Measurements from ENCODE around the gene CR1L.
"Not testable (repeated sequence)": the region's sequence is repeated elsewhere in the genome, so short reads cannot be mapped to it uniquely, and the experiment has no call there.

The CR1L gene

DNA sequence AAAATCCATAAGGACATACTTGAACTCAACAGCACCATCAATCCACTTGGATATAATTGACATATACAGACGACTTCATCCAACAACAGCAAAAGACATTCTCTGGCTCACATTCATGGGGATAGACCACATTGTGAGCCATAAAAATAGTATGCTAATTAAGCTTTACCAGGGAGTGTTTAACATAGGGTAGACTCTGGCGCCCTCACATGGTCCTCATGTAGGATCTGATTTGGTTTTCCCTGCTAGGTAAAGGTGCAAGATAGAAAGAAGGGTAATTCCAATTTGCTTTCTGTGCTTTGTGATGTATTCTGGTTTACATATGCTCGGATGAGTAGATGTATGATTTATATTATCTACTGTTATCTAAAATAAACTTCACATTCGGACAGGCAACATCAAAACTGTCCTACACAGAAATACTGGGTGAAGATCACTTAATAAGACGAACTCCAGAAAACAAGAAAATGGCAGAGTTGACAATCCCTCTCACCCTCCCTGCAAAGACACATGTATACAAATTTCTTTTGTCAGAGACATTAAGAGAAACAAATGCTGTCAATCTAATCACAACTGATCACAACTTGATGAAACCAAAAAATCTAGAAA is 27.7 kb downstream of the CR1L start:
- TF ChIP-seq, protein P1, sequence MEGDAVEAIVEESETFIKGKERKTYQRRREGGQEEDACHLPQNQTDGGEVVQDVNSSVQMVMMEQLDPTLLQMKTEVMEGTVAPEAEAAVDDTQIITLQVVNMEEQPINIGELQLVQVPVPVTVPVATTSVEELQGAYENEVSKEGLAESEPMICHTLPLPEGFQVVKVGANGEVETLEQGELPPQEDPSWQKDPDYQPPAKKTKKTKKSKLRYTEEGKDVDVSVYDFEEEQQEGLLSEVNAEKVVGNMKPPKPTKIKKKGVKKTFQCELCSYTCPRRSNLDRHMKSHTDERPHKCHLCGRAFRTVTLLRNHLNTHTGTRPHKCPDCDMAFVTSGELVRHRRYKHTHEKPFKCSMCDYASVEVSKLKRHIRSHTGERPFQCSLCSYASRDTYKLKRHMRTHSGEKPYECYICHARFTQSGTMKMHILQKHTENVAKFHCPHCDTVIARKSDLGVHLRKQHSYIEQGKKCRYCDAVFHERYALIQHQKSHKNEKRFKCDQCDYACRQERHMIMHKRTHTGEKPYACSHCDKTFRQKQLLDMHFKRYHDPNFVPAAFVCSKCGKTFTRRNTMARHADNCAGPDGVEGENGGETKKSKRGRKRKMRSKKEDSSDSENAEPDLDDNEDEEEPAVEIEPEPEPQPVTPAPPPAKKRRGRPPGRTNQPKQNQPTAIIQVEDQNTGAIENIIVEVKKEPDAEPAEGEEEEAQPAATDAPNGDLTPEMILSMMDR (conservative IDR thresholded peaks at IDR 0.05; ENCODE audit: control insufficient read depth, insufficient read depth, low read depth, low read length), result peak; percentile 63
- DNase-seq (ENCODE audit: low read depth), result peak; percentile 55
- no peak overlapping the region for H3K4me3 ChIP-seq (ENCODE audit: control insufficient read depth, low read depth, low read length)

- TF ChIP-seq, protein P1 (conservative IDR thresholded peaks at IDR 0.05; ENCODE audit: control insufficient read depth, insufficient read depth, low read depth, low read length), result no peak
- no peak overlapping the region for H3K4me3 ChIP-seq (ENCODE audit: control insufficient read depth, low read depth, low read length)
- no peak for DNase-seq (ENCODE audit: low read depth)
Observed at GRCh38 chr1:207673399-207673798, 28.5 kb downstream of the CR1L start.

DNA sequence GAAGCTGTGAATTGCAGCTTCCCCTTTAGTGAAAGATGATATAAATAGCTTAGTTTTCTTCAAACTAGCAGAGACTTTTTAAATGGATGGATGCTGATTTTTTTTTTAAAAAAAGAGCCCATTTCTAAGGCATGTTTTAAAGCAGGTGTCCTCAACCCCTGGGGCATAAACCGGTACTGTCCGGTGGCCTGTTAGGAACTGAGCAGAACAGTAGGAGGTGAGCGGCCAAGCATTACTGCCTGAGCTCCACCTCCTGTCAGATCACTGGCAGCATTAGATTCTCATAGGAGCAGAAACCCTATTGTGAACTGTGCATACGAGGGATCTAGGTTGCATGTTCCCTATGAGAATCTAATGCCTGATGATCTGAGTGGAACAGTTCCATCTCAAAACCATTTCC is 31.2 kb downstream of the CR1L start:
- DNase-seq (ENCODE audit: low read depth), result no peak
- no peak overlapping the region for H3K4me3 ChIP-seq (ENCODE audit: control insufficient read depth, low read depth, low read length)
- TF ChIP-seq, protein P1 (conservative IDR thresholded peaks at IDR 0.05; ENCODE audit: control insufficient read depth, insufficient read depth, low read depth, low read length), result no peak

- not testable (repeated sequence) for H3K4me3 ChIP-seq (ENCODE audit: control insufficient read depth, low read depth, low read length)
- DNase-seq (ENCODE audit: low read depth), result peak; percentile 54
Observed at GRCh38 chr1:207680590-207681388, 35.9 kb downstream of the CR1L start.

GRCh38 chr1:207682872-207683434 is 38.0 kb downstream of the CR1L start:
- DNase-seq (ENCODE audit: low read depth); H3K4me3 ChIP-seq (ENCODE audit: control insufficient read depth, low read depth, low read length): not testable (repeated sequence)

DNA sequence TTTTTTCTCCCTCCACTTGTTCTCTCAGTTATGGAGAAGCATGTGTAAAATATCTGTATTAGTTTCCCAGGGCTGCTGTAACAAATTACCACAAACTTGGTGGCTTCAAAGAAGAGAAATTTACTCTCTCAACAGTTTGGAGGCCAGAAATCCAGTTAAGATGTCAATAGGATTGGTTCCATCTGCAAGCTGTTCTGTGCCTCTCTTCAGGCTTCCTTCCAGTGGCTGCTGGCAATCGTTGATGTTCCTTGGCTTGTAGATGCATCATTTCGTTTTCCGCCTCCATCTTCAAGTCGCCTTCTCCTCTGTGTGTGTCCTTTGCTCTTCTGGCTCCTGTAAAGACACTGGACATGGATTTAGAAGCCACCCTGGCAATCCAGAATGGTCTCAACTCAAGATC is 45.6 kb downstream of the CR1L start:
- not testable (repeated sequence) for H3K4me3 ChIP-seq (ENCODE audit: control insufficient read depth, low read depth, low read length); DNase-seq (ENCODE audit: low read depth)

GRCh38 chr1:207691010-207691409 is 46.1 kb downstream of the CR1L start:
- no peak for DNase-seq (ENCODE audit: low read depth)
- no peak overlapping the region for H3K4me3 ChIP-seq (ENCODE audit: control insufficient read depth, low read depth, low read length)
- TF ChIP-seq, protein P1 (conservative IDR thresholded peaks at IDR 0.05; ENCODE audit: control insufficient read depth, insufficient read depth, low read depth, low read length), result no peak

DNA sequence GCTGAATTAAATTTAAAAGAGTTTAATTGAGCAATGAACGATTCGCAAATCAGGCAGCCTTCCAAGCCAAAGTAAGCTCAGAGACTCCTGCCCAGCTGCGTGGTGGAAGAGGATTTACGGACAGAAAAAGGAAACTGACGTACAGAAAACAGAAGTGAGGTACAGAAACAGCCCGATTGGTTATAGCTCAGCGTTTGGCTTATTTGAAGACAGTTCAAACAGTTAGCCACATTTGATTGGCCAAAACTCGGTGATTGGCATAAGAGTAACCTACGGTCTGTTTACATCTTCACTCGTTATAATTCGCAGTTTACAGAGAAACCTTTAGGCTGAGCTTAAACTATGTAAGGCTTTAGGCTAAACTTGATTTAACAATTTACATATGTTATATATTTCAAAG is 46.9 kb downstream of the CR1L start:
- DNase-seq (ENCODE audit: low read depth), result peak; percentile 14
- TF ChIP-seq, protein P1 (conservative IDR thresholded peaks at IDR 0.05; ENCODE audit: control insufficient read depth, insufficient read depth, low read depth, low read length), result no peak
- H3K4me3 ChIP-seq (ENCODE audit: control insufficient read depth, low read depth, low read length), result no peak overlapping the region

DNA sequence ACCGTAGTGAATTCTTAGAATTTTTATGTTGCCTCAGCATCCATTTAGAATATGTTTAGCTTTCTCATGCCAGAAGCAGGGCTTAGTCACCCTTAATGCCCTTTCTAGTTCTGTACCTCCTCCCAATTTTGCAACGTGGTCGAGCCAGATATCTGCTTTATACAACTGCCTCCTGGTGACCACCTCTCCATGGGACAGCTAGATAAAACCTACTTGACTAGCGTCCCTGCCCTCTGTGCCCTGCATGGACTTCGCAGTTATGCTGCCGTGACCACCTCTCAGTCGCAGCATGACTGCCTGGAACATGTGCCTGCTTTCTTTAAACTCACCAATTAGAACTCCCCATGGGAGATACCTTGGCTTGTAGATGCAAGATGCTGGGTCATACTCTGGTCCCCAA is 47.4 kb downstream of the CR1L start:
- not testable (repeated sequence) for H3K4me3 ChIP-seq (ENCODE audit: control insufficient read depth, low read depth, low read length); DNase-seq (ENCODE audit: low read depth)
